NCI-H526 treated with DMSO at 0.1 percent for 48 hours (cell line): ENCODE results near the gene RGS13.
"Not testable (repeated sequence)": the region's sequence is repeated elsewhere in the genome, so short reads cannot be mapped to it uniquely, and the experiment has no call there.

Experiments used
- DNase-seq: peaks from one replicate; lab custom pipeline; 2025; lab: John Stamatoyannopoulos, UW

RGS13 gene

GRCh38 chr1:192675716-192676115, 39.8 kb downstream of the RGS13 start:
- DNase-seq: no peak

DNA sequence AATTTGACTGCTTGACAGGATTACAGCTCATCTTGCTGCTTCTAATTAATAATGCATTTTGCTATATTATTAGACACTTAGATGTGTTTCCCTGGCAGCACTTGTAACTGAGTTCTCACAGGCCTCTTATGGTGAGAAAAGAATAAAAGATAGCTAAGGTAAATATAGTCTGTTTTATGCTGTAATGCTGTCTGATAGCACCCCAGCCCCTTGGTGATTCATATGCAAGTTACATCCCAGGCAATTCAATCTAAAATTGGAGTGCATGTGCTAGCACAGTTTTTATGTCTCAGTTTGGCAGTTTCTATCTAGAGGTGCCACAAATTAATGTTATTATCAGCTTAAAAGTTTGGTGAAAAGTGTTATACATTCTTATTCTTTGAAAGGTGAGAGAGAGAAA, 42.2 kb downstream of the RGS13 start:
- DNase-seq: no peak

- DNase-seq: no peak
Measured at GRCh38 chr1:192682335-192682734, 46.4 kb downstream of the RGS13 start.

DNA sequence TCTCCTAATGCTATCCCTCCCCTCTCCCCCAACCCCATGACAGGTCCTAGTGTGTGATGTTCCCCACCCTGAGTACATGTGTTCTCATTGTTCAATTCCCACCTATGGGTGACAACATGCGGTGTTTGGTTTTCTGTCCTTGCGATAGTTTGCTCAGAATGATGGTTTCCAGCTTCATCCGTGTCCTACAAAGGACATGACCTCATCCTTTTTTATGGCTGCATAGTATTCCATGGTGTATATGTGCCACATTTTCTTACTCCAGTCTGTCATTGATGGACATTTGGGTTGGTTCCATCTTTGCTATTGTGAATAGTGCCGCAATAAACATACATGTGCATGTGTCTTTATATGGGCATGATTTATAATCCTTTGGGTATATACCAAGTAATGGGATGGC, 47.1 kb downstream of the RGS13 start:
- DNase-seq: not testable (repeated sequence)

- DNase-seq: no peak
Measured at GRCh38 chr1:192689459-192689858, 53.5 kb downstream of the RGS13 start.

DNA sequence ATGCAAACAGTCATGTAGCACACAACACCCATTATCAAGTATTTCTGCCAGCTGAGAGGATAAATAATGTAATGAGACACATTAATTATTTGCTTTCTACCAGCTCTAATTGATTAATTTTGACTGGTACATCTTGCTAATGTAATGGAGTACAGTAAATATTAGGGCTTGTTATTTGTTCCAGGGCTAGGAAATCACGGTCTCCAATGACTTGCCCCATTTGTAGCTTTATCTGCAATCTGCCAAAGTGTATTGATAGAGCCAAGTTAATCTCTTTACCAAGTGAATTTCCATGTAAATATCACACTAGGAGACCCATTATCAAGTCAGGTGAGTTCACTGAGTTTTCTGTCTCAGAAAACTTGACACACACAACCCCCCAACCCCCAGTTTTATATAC, 55.1 kb downstream of the RGS13 start:
- DNase-seq: no peak

GRCh38 chr1:192696082-192696481, 60.1 kb downstream of the RGS13 start:
- DNase-seq: no peak

DNA sequence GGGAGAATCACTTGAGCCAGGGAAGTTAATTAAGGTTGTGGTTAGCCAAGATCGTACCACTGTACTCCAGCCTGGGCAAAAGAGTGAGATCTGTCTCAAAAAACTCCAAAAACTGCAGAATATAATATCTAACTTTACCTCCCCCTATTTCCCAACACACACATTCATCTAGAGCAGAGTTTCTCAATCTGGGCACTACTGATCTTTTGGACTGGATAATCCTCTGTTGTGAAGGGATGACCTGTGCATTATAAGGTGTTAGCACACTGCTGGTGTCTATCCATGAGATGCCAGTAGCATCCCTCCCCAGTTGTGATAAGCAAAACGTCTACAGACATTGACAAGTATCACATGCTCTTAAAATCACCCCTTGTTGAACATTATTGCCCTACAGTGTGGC, 61.8 kb downstream of the RGS13 start:
- DNase-seq: no peak

- DNase-seq: no peak
Measured at GRCh38 chr1:192698731-192699130, 62.8 kb downstream of the RGS13 start.

- no peak for DNase-seq
Measured at GRCh38 chr1:192700834-192701271, 64.9 kb downstream of the RGS13 start.

DNA sequence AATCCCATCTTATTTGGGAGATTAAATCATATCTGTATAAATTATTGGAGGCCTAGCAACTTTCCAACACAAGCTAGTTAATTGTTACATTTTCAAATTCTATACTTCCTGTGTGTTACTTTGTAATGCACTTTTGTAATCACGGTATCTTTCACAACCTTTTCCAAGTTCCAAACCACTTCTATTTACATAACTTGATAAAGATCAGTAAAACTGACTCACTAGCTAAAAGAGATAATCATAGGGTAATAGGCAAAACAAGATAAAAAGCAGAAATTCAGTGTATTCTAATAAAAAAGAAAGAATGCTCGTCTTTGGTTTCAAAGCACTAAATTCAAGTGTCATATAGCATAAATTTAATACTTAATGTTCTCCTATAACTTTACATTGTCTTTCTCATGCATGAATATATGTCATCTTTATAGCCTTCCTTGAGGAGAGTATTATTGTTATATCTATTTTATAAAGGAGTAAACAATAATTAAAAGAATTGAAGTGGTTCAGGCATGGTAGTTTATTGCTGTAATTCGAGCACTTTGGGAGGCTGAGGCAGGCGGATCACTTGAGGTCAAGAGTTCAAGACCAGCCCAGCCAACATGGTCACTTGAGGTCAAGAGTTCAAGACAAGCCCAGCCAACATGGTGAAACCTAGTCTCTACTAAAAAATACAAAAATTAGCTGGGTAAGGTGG, 66.4 kb downstream of the RGS13 start:
- DNase-seq: no peak

DNA sequence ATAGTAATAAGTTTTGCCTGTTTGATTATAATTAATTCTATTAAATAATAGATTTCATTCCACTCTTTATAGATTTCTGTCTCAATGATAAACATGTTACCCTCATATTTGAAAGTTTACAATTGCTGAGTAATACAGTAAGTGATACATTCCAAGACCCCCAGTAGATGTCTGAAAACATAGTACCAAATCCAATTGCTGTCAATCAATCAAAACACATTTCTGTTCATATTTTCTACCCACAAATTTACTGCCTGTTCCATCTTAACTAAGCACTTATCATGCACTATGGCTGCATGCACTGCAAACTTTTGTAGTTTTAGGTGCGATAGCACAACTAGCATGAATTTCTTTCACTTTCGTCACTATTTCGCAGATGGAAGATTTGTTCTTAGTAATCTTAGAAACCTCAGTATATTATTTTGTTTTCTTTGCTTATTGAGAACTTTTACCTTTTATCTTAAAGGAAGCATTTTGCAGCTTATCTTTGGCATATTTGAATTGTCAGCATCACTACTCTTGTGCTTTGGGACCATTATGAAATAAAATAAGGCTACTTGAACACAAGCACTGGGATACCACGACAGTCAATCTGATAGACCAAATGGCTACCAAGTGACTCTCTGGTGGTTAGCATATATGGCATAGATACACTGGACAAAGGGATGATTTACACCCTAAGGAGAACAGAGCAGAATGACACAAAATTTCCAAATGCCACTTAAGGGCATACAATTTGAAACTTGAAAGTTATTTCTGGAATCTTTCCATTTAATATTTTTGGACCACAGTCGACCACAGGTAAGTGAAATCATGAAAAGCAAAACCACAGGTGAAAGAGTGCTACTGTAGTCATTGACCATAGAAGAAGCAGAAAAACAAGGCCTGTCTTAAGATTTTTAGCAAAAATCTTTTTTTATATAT, 67.6 kb downstream of the RGS13 start:
- DNase-seq: no peak

DNA sequence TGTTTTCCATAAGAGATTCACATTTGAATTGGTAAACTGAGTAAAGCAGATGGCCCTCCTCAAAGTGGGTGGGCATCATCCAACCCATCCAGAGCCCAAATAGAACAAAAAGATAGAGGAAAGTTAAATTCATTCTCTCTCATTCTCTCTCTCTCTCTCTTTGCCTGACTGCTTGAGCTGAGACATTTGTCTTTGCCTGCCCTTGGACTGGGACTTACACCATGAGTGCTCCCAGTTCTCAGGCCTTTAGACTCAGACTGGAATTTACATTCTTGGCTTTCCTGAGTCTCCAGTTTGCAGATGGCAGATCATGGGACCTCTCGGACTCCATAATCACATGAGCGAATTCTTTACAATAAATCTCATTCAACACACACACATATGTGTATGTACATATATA, 69.6 kb downstream of the RGS13 start:
- no peak for DNase-seq

DNA sequence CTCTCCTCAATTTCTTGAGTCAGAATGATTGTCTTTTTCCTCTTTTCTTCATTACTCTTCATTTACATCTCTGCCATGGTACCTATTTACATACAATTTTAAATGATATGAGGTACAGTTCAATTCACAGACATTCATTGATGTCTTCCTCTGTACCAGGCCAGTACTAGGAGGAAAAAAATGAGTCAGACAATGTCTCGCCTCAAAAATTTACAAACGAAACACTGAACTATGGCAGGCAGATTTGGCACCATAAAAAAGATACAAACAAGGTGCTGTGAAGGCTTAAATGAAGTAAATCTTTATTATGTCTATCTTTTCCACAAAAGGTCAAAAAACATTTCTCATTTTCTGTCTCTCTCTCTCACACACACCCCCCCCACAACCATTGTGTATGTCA, 71.0 kb downstream of the RGS13 start:
- no peak for DNase-seq

DNA sequence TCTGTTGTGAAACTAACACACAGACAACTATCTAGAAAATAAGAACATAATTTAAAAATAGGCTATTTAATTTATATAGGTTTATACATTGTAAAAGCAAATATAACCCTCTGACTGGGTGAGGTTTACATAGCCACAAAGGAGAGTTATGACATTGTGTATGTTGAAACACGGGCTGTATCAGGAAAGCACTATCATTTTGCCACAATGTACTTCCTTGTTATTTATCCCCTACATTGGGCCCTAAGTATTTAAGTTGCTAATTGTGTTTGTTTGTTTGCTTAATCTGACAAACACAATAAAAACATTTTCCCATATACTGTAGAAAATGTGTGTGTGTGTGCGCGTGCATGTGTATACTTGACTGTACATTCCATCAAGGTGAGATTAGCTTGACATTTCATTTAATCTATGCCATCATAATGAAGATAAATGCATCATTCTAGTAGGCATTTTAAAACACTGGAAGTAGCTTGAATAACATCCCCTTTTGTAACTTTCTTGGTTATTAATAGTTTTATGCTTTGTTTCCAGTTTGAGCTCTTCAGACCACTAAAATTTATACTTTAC, 72.1 kb downstream of the RGS13 start:
- DNase-seq: no peak

DNA sequence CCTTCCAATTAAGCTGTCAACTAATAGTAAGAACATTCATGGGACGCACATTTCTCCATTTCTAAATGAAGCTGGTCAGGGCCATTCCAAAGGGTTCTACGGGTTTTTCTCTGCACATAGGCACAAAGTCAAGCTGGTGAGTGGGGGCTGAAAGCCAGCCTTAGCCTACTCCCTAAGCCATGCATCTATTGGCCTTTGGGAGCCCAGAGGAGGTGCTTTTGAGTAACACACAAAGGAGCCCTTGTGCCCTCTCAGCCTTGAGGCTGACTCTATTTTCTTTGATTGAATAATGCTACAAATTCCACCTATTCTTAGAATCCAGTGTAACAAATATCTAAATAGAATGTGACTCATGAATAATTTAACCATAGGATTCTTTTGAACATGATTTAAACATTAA, 73.6 kb downstream of the RGS13 start:
- no peak for DNase-seq
